Glomerular visceral epithelial cell (primary cell): ENCODE data around the gene CRY1.

Experiments
- DNase-seq: peaks from one replicate; pipeline ENCODE4 v3.0.0-alpha.2; 2016; ENCODE audit errors: extremely low spot score

Gene CRY1

DNA sequence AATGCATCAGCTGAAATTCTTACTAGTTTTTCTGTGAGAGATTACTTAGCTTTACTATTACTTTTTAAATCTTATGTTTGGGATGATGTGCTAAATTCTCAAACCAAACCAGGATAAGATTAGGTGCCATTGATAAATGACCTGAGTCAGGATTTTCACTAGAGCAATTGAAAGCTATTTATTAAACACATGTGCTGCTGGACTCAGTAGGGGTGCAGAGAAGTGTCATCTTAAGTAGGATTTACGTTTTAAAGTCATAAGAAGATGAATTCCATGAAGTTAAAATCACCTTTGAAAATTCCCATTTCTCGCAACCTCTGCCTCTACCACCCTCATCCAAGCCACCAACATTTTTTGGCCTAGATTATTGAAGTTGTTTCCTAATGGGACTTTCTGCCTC is 128.8 kb downstream of the CRY1 start:
- DNase-seq = no peak

DNA sequence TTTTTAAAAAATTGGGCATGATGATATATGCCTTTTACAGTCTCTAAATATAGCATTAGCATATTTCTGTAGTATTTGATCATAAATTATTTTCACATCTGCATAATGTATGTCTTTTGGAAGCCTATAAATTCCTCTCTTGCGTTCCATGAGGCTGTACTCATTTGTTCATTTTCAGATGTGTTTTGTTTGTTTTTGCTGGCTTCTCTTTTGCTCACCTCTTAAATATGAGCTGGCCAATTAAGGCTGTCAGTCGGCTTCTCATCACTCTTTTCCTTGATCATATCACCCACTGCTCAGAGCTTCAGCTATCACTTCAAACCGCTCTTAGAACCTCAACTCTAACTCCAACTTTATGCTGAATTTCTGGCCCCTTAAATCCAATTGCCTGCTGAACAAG is 131.1 kb downstream of the CRY1 start:
- no peak for DNase-seq

- DNase-seq = no peak
These were observed 132.9 kb downstream of the CRY1 start for GRCh38 chr12:106960443-106960842.

DNA sequence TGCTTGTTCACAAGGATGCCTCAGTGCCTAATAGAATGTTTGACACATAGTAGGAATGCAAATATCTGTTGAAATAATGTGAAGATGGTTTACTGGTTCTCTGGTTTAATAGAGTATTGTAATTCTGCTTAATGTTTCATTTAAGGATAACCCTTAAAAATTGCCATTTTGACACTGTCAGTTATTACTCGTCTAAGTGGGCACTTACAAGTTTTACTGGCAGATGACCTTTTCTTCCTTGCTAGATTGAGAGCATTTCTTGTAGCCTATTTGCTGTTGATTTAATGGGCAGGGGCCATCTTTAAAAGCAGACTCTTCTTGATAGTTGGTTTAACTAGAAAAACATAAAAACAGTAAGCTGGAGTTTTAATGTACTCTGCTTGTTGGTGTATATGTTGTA is 135.8 kb downstream of the CRY1 start:
- no peak for DNase-seq

DNA sequence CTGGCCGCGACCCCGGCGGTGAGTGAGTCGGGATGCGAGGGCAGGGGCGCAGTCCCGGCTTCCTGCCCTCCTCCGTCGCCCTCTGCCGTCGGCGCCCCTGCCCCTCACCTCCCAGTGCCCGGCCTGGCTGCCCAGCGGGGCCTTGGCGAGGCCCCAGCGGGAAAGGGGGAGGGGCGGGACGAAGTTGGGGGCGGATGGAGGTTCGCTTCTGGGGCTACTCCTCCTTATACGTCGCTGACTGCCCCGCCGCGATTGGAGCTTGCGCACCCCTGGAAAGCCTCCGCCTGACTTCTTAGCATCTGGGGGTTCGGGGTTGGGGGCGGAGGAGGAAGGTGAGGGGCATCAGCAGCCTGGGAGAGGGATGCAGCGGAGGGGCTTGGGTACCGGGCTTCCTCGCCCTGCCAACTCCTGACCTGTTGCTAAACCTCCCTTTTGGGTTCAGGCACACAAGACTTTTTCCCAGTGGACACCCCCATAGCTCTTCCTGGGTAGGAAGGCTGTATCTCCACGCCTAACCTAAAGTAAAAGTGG is 137.2 kb downstream of the CRY1 start:
- peak; percentile 66 for DNase-seq

DNA sequence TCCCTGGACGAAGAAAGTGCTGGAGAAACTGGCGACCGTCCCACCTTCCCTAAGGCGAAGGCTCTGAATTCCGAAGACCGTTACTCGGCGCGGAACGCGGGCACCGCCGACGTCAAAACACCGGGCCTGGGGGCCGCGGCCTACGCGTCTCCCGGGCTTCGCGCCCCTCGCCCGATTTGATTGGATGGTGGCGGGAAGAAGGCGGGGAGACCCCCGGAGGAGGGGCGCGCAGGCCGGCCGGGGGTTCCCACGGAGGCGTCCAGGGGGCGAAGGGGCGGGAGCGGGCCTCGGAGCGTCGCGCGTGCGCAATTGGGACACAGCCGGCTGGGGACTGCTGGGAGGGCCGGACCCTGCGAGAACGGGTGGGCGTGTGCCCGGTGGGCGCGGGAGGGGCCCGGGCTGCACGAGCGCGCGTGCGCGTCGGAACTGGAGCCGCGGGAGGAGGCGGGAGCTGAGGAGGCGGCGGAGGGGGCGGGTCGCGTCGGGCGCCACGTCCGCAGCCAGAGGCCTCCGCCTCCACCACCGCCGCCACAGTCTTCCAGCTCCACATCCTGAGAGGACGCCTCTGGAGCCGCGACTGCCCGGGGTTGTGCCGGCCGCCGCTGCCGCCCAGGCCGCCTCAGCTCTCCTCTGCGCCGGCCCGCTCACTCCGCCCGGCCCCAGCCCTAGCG is 137.8 kb downstream of the CRY1 start, which contains the start of gene TMEM263:
Gene TMEM263 (plus strand): TSS at position 531 of the 671 bp plus-strand sequence. CDS start 11,210 bp downstream, outside the sequence.
- DNase-seq = peak; percentile 98

DNA sequence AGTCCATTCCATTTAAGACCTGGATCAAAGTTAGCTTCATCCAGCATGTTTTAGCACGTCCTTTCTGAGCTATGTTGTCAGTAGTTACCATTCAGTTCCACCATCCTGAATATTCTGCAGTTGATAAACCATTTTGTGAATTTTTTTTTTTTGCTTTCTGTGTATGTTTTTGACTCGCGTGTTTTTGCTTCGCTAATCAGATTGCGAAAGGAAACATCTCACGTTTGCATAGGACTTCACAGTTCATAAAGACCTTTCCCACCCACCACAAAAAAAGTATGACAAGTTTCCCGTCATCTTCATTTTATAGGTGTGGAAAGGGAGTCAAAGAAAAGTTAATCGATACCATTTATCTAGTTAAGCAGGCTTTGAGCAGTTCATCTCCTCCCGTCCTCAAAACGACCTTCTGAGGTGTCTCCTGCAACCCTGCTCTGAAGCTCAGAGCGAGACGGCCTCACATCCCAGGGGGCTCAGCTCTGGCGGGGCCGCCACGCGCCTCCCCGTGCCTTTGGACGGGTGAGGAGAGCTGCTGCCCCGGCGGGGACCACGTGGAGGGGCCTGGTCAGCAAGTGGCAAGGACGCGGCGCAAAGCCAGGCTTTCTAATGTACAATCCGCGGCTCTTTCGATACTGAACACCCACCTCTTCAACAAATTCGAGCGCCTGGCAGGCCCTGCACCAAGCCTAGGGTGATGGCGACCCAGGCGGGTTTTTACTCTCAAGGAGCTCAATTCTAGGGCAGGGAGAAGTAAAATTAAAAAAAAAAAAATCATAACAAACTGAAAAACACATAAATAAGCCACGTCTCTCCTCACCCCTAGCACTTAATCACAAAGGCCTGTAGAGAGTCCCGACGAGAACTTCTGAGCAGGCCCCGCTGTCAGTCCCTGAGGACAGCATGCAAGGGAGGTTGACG is 138.6 kb downstream of the CRY1 start:
- DNase-seq = no peak

- no peak for DNase-seq
These were observed 139.7 kb downstream of the CRY1 start for GRCh38 chr12:106953352-106954250.

- no peak for DNase-seq
These were observed 142.8 kb downstream of the CRY1 start for GRCh38 chr12:106950591-106950990.

DNA sequence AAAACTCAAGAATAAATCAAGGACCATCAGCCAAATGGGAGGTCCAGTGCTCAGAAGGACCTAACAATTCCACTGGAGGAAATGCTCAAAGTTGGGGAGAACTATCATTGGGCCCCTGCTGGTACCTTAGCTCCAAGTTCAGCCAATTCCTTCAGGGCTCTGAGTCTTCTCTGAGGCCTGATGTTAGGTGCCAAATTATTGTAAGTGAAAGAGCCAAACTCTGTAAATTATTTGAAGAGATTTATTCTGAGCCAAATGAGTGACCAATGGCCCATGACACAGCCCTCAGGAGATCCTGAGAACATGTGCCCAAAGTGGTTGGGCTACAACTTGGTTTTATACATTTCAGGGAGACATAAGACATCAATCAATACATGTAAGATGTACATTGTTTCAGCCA is 145.9 kb downstream of the CRY1 start:
- DNase-seq = no peak

- no peak for DNase-seq
These were observed 148.0 kb downstream of the CRY1 start for GRCh38 chr12:106945261-106945851.

DNA sequence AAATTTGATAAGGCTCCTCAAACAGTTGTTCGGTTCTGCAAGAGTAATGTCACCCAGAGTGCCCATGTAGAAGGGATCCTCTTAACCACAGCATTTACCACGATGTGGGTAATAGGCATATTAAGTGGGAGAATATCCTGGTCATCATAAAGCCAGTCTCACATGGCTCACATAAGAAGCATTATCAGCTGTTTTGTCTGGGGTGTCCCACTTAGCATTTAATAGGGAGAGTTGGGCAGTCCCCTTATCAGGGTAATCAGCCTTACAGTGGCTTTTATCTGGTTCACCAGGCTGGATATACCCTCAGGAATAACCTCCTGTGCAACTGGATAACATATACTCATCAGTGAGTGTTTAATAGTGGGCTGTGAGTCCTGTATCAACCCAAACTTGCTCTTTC is 150.6 kb downstream of the CRY1 start:
- no peak for DNase-seq

DNA sequence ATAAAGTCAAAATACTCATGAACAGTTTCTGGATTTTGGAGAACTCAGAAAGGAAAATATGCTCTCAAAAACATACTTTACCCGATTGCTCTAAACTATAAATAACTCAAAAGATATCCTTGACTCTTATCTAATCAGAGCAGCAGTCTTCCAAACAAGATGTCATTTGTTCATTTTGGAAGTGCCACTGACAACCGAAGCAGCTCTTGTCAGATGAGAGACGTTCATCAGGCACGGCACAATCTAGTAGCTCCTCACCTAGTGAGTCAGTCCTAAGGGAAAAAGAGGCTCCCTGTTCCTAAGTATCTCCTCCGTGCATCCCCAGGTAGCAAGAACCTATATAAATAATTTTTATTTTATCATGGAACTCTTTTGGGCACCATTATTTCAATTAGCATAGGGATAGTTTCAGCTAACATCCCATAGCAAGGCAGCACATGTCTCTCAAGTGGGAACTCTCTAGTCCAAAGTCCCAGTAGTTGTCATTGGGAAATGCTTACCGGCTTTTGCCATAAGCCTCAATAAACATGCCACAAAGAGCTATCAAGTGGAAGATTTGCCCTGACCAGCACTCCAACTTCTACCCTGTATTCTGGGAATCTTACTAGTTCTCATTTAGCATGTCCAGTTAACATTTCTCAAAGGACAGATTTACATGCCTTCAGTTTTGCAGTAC is 151.7 kb downstream of the CRY1 start:
- DNase-seq = no peak
